NCI-H1930 (cell line): Measurements from ENCODE around the gene DOK5.
"Not testable (repeated sequence)": the region's sequence is repeated elsewhere in the genome, so short reads cannot be mapped to it uniquely, and the experiment has no call there.

Source experiments
- DNase-seq, 2 experiments: peaks; one replicate each; lab custom pipeline; 2025; lab: John Stamatoyannopoulos, UW

DOK5 gene

GRCh38 chr20:54475334-54476168 lies at the start of gene DOK5:
Gene DOK5, plus strand, starts transcription at chr20:54475593. Its CDS starts 354 bp downstream, at chr20:54475947.
- DNase-seq = no peak

GRCh38 chr20:54429364-54429763 lies 46.0 kb upstream of the DOK5 start:
- DNase-seq = no peak

DNA sequence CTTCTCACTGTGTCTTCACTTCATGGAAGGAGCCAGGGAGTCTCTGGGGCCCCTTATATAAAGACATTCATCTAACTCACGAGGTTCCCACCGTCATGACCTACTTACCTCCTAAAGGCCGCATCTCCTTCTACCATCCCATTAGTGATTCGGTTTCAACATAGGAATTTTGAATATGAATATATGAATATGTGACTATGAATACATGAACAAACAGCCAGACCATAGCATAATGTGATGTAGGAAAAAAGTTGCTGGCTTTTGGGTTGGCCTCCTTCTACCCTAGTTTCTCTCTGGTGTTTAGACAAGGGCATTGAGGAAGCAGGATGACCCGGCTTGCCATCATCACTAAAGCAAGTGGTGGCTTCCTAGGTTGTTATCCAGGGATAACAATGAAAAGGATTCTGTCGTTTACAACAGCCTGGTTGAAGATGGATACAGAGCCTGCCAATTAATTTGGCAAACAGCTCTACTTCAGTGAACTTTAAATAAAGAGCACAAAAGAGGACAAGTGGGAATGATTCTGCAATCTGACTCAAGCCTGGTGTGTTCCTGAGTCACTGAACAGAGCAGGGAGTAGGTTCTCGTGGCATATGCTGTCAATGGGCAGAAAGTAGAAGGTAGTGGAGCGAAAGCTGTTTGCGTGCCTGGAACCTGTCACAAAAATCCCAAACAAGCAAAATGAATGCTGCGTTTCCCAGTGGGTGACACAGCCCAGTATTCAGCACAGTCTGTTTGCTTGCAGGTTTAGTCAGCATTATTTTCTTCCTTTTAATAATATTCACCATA lies 44.0 kb upstream of the DOK5 start:
- DNase-seq = no peak

DNA sequence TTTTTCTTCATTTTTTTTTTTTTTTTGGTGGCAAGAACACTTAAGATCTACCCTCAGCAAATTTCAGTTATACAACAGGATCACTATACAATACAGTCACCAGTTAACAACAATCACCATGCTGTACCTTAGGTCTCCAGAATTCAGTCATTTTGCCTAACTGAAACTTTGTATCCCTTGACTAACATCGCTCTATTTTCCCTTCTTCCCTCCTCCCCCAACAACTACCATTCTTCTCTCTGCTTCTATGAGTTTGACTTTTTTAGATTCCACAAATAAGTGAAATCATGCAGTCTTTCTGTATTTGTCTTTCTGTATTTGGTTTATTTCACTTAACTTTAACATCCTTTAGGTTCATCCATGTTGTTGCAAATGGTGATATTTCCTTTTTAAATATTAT lies 42.4 kb upstream of the DOK5 start:
- no peak for DNase-seq

DNA sequence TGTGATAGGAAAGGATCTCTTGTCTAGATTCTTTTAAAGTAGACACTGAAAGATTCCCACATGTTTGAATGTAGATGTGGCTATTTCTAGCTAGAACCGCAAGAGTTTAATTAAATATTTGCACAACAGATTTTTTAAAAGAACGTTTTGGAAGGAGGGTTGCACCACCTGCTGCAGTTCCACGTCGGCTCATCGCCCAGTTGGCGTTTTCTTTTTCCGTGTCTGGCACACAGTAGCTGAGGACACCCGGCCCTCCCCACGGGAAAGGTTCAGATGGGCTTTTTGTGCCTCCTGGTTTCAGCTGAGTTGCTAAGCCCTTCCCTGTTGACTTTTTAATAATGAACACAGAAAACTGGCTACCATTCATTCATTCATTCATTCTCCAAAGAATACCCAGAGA lies 41.8 kb upstream of the DOK5 start:
- no peak for DNase-seq

DNA sequence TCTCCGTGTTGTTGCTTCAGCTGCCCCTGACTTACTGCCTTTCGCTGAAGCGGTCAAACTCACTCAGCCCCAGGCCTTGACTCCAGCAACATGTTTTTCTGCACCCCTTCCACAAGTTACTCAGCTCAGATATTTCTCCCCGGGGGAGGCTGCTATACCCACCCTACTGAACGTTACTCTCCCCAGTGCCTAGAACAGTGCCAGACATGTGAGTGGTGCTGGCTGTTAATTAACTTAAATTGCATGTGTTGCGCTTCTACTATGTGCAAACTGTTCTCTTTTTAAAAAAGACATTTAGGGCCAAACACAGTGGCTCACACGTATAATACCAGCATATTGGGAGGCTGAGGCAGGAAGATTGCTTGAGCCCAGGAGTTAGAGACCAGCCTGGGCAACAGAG lies 41.2 kb upstream of the DOK5 start:
- DNase-seq = no peak

DNA sequence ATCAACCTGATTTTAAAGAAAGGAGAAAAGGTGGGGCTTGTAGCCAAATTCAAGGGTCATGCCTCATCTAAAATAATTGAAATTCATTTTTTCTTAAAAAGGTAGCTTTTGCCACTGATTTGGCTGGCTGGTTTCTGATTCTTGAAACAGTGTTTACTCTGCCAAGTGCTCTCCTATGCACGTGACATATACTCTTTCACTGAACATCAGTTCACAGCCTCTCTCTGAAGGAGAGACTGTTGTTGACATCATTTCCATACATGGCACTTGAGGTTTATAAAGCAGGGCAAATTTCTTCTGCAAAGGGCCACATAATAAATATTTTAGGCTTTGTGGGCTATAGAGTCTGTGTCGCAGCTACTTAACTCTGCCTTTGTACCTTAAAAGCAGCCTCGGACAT lies 40.4 kb upstream of the DOK5 start:
- no peak for DNase-seq

GRCh38 chr20:54436410-54436809 lies 39.0 kb upstream of the DOK5 start:
- not testable (repeated sequence) for DNase-seq

DNA sequence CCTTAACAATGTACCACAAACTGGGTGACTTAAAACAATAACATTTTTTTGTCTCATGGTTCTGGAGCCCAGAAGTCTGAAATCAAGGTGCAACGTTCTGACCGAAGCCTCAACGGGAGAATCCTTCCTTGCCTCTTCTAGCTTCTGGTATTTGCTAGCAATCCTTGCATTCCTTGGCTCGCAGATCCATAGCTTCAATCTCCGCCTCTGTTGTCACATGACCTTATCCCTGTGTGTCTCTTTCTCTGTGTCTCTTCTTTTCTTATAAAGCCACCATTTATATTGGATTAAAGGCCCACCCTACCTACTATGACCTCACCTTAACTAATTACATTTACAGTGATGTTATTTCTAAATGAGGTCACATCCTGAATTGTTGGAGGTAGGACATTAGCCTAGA lies 37.2 kb upstream of the DOK5 start:
- no peak for DNase-seq

DNA sequence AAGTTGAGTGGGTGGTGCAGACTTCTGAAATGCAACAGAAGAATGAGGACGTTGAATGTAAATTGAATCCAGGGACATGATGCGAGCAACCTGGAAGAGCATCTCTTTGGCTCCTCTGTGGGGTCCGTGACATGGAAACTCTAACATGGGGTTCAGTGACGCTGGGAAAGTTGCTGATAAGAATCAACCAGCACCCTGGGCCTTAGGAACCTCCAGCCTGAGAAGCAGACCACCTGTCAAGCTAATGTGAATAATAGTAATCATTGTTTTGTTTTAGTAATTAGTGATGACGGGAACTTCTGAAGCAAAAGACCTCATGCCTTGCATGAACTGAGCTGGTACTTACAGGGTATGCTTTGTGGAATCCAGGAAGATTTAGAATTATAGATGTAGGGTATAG lies 25.2 kb upstream of the DOK5 start:
- no peak for DNase-seq

DNA sequence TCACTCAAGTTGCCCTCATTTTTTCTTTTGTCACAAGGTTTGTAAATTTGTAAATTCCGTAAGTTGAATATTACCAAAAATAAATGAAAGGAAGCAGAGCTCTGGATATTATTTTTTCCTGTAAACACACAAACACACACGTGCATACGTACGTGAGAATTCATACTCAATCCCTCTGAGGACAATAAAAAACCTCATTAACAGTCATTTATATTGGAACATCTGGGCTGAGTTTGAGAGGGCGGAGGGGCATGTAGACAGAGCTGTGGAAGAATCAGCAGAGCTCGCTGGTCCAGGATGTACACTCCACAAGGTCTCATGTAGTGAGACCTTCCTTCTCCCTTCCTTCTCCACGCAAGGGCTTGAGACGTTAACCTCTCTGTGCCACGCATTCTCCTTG lies 24.2 kb upstream of the DOK5 start:
- DNase-seq = no peak

DNA sequence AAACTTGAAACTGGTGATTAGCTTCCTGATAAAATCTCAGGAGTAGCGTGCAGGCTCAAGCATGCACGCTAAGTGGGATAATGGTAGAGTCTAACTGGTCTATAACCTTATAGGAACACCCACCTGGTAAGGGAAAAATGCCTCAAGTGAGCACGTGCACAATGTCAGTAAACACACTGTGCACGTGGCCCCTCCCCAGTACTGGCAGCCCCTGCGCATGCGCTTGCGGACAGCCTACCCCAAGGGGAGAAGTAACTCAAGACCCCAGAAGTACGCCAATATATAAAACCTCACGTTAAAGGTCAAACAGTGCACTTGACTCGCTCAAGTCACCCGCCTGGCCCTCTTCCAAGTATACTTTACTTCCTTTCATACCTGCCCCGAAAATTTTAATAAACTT lies 23.1 kb upstream of the DOK5 start:
- no peak for DNase-seq

DNA sequence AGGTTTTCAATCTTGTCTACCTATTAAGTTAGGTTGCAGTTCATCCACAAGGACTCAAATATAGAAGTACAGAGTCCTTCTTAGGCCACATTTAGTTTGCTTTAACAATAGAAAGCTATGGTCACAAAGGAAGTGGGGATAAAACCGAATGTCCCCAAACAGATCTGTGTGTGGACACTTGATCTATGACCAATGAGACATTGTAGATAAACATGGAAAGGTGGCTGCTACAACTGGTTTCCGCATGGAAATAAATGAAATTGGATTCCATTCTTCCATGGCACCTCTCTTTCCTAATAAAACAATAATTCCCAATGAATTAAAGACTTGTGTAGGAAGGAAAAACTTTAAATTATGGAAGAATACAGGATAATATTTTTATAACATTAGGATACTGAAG lies 20.4 kb upstream of the DOK5 start:
- no peak for DNase-seq

- no peak for DNase-seq
Observed at GRCh38 chr20:54456423-54456822, 19.0 kb upstream of the DOK5 start.

DNA sequence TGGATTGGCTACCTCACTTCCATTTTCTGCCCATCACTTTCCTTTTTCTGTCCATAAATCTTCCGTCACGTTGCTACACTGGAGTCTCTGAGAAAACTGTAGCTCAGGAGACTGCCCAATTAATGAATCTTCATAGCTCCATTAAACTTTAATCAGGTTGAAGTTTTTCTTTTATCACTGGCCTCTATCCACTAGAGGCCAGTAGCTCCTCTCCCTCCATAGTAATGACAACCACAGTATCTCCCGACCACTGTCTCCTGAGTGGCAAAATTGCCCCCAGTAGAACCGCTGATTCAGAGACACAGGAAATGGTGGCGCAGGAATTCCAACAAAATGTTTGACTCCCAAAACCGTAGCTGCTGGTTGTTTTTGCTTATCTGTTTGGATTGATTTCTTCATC lies 18.4 kb upstream of the DOK5 start:
- DNase-seq = no peak

GRCh38 chr20:54458219-54458618 lies 17.2 kb upstream of the DOK5 start:
- no peak for DNase-seq

- DNase-seq = no peak
Observed at GRCh38 chr20:54459279-54459678, 16.1 kb upstream of the DOK5 start.

DNA sequence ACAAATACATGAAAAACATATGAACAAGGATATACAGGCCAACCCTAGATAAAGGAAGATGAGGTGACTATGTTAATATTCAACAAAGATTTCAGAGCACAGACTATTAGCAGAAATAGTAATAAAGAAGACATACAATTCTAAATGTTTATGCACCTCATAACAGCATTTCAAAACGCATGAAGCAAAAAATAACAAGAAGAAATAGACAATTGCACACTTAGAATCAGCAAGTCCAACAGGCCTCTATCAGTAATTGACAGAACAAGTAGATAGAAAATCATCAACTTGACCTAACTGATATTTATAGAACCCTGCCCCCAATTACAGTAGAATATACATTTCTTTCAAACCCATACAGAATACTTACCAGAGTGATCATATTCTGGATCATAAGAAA lies 11.4 kb upstream of the DOK5 start:
- DNase-seq = no peak

GRCh38 chr20:54466127-54466526 lies 9.3 kb upstream of the DOK5 start:
- no peak for DNase-seq

DNA sequence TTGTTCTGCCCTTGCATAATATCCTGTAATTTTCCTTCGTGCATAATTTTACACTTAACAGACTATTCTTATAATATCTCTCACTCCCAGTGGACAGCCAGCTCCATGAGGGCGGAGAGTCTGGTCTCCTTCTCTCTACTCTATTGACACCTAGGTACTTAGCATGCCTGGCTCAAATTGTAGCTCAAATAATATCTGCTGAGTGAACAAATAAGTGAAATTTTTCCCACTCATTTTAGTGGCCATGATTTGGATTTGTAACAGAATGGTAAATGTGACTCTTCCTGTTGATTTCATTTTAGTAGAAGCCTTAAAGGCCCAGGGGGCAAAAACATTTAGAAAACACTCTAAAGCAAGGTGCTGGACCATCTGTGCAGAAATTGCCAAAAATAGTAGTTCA lies 7.8 kb upstream of the DOK5 start:
- no peak for DNase-seq

DNA sequence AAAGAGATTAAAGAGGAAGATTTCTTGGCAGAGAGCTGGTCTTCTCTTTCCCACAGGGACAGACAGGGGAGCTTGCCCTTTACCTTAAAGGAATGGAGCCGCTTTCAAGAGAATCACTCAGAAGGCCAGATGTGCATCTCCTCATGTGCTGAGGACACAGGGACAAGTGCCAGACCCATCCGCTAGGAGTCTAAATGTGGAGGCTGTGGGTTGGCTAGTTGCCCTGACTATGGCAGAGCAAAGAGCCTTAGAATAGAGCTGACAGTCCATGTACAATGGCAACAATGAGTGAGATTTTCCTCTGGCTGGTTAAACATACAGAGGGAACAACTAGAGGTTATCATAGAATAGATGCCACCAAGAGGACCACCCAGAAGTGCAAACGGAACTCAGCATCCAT lies 7.3 kb upstream of the DOK5 start:
- no peak for DNase-seq

DNA sequence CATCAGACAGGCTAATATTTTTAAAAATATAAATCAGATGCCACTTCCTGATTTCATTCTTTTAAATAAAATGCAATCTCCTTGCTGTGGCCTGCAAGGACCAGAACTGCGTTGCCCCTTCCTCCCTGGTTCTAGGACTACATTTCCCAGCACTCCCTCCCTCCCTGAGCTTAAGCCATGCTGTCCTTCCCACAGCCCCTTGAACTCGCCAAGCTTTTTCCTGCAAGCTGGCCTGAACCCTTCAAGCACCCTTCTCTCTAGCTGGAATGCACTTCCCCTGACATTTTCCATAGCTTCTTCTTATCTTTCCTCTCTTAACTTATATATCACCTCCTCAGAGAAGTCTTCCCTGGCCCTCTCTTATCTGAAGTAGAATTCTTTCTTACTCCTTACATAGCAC lies 6.1 kb upstream of the DOK5 start:
- DNase-seq = no peak

DNA sequence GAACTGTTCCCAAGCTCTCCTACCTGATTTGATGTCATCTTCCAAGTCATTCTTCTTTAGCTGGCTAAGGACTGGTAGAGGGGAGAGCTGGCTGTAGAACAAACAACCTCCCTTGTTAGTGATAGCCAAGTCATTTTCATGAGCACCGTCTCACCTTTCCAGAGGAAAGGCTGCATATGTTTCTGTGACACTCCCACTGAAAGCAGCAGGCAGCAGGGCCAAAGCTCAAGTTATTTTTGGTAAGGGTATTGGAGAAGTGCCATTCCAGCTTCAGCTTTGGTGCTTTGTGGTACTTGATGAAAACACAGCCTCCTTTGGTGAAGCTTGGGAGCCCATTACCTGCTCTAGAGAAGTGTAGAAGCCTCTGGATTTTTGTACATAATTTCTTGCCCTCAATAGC lies 5.4 kb upstream of the DOK5 start:
- DNase-seq = no peak

GRCh38 chr20:54470697-54471096 lies 4.7 kb upstream of the DOK5 start:
- no peak for DNase-seq
